Smooth muscle cell (in vitro differentiated cells): ENCODE data around the gene SCAF8. TPM values are rescaled to one million over a fixed set of nuclear protein-coding genes. Genes with fewer than 3 reads are reported as not detected.
A peak's percentile ranks its signal among the peaks of the same experiment; 100 is the strongest.

Source experiments
- DNase-seq: peaks from one replicate; lab custom pipeline; 2025; ENCODE audit not compliant: unreplicated experiment; lab: John Stamatoyannopoulos, UW
- H2AFZ ChIP-seq: fragments of 200-600 bp; sonication (generic); 2 replicates; pipeline ENCODE4 v1.6.0; 2016; ENCODE audit warnings: antibody characterized with exemption, low read depth, mild to moderate bottlenecking
- H3F3A ChIP-seq: fragments of 200-600 bp; sonication (generic); 2 replicates; pipeline ENCODE4 v1.6.0; 2017; ENCODE audit warnings: antibody characterized with exemption, low read depth
- H3K27ac ChIP-seq: fragments of 200-600 bp; sonication (generic); 2 replicates; pipeline ENCODE4 v1.5.1; 2016; ENCODE audit warnings: low read depth, mild to moderate bottlenecking
- H3K27me3 ChIP-seq: fragments of 200-600 bp; sonication (generic); 2 replicates; pipeline ENCODE4 v1.6.1; 2016; ENCODE audit warnings: low read depth, mild to moderate bottlenecking
- H3K36me3 ChIP-seq: fragments of 200-600 bp; sonication (generic); 2 replicates; pipeline ENCODE4 v1.5.1; 2016; ENCODE audit warnings: low read depth
- H3K4me1 ChIP-seq: fragments of 200-600 bp; sonication (generic); 2 replicates; pipeline ENCODE4 v1.5.1; 2016; ENCODE audit warnings: low read depth
- H3K4me2 ChIP-seq: fragments of 200-600 bp; sonication (generic); 2 replicates; pipeline ENCODE4 v1.6.0; 2016; ENCODE audit warnings: mild to moderate bottlenecking
- H3K4me3 ChIP-seq: fragments of 200-600 bp; sonication (generic); 2 replicates; pipeline ENCODE4 v1.5.1; 2016; ENCODE audit warnings: mild to moderate bottlenecking
- H3K79me2 ChIP-seq: fragments of 200-600 bp; sonication (generic); 2 replicates; pipeline ENCODE4 v1.6.0; 2016; ENCODE audit warnings: low read depth, mild to moderate bottlenecking
- H3K9ac ChIP-seq: fragments of 200-600 bp; sonication (generic); 2 replicates; pipeline ENCODE4 v1.6.0; 2016; ENCODE audit warnings: low read depth
- H3K9me3 ChIP-seq: fragments of 200-600 bp; sonication (generic); replicated peaks from 2 replicates; pipeline ENCODE4 v1.5.1; 2016; ENCODE audit warnings: low read depth
- H4K20me1 ChIP-seq: fragments of 200-600 bp; sonication (generic); 2 replicates; pipeline ENCODE4 v1.6.0; 2016; ENCODE audit warnings: low read depth
- CTCF ChIP-seq: fragments of 200-600 bp; sonication (generic); IDR thresholded peaks from 2 replicates; pipeline ENCODE4 v1.5.1; 2017; ENCODE audit warnings: borderline replicate concordance, mild to moderate bottlenecking, antibody characterized with exemption; ENCODE audit not compliant: insufficient read depth, poor library complexity, severe bottlenecking
- WGBS: methylation state at CpG from one replicate; pipeline ENCODE4 v1.1.7; 2016; ENCODE audit warnings: low lambda C conversion rate; 5-methylcytosine and 5-hydroxymethylcytosine counted together
- polyA plus RNA-seq: library from polyadenylated mRNA; unstranded; fragments of >200 nt; fragmentation: Nextera tagmentation; extraction: Ambion mirVana; gene quantifications from 2 replicates; pipeline ENCODE4 v1.2.1, GENCODE V29; 2016
- total RNA-seq: library from RNA; depleted of rRNA; stranded (reverse); fragments of >200 nt; gene quantifications from 2 replicates; pipeline ENCODE4 v1.2.3, GENCODE V29; 2014

SCAF8 gene
- total and polyA plus RNA-seq, 2 experiments from 2014 or later: 12.3 to 37.6 TPM

GRCh38 chr6:154785075-154785474 is 51.9 kb downstream of the SCAF8 start:
- Histone ChIP-seq H2AFZ (no peak overlapping the region), H3K27ac (no peak overlapping the region), H3K9me3 (no peaks in the 10 kb centered on the region), H3K4me1 (no peaks in the 10 kb centered on the region), H3K4me3 (no peak overlapping the region), H3F3A (peaks cover 12% of the 10 kb centered on the region), H3K9ac (no peak overlapping the region), H3K27me3 (no peaks in the 10 kb centered on the region), H3K4me2 (no peak overlapping the region), H3K79me2 (peaks cover 87% of the 10 kb centered on the region), H4K20me1 (peaks cover 92% of the 10 kb centered on the region), H3K36me3 (peaks cover 4% of the 10 kb centered on the region)
- TF ChIP-seq CTCF: no peak
- WGBS: 86% methylated on average over 2 of the region's 2 CpGs
- DNase-seq: no peak

GRCh38 chr6:154786144-154786868 is 53.1 kb downstream of the SCAF8 start:
- no peak for DNase-seq
- H3K36me3 ChIP-seq: no peaks in the 10 kb centered on the region
- TF ChIP-seq CTCF: no peak

GRCh38 chr6:154791556-154792317 is 58.5 kb downstream of the SCAF8 start:
- H3K9ac ChIP-seq: no peak overlapping the region
- peaks cover 90% of the 10 kb centered on the region for H4K20me1 ChIP-seq
- no peaks in the 10 kb centered on the region for H3K4me1 ChIP-seq
- no peak overlapping the region for H3K4me2 ChIP-seq
- no peaks in the 10 kb centered on the region for H3K27me3 ChIP-seq
- TF ChIP-seq CTCF: no peak
- no peak overlapping the region for H3K4me3 ChIP-seq
- no peaks in the 10 kb centered on the region for H3K36me3 ChIP-seq
- H2AFZ ChIP-seq: no peak overlapping the region
- H3K79me2 ChIP-seq: peaks cover 87% of the 10 kb centered on the region
- 65% methylated on average over 5 of the region's 5 CpGs for WGBS
- DNase-seq: no peak
- no peaks in the 10 kb centered on the region for H3K9me3 ChIP-seq
- peak overlapping the region; percentile 44 for H3K27ac ChIP-seq
- H3F3A ChIP-seq: peaks cover 7% of the 10 kb centered on the region

More at GRCh38 chr6:154786144-154786868, 53.1 kb downstream of the SCAF8 start:
- peaks cover 85% of the 10 kb centered on the region for H3K79me2 ChIP-seq
- peak overlapping the region; percentile 65 for H3K27ac ChIP-seq
- no peak overlapping the region for H2AFZ ChIP-seq
- 73% methylated on average over 9 of the region's 9 CpGs for WGBS
- H3K4me3 ChIP-seq: no peak overlapping the region
- peak overlapping the region; percentile 15 for H3K4me2 ChIP-seq
- H3K9me3 ChIP-seq: no peaks in the 10 kb centered on the region
- peaks cover 12% of the 10 kb centered on the region for H3F3A ChIP-seq
- no peaks in the 10 kb centered on the region for H3K4me1 ChIP-seq
- no peaks in the 10 kb centered on the region for H3K27me3 ChIP-seq
- H3K9ac ChIP-seq: no peak overlapping the region
- peaks cover 90% of the 10 kb centered on the region for H4K20me1 ChIP-seq
